ENCODE results near the gene PDLIM1.

The PDLIM1 gene

GRCh38 chr10:95246582-95247051, 44.2 kb downstream of the PDLIM1 start:
- no peak overlapping the region for H3K4me3 ChIP-seq (ENCODE audit: low read depth, low read length)
- no peak for DNase-seq (ENCODE audit: low read depth, low spot score)
- POLR2A ChIA-PET, result no interaction called here
- TF ChIP-seq CTCF (IDR thresholded peaks at IDR 0.05; ENCODE audit: insufficient read depth, low read length, missing control alignments), result peak; percentile 60
- CTCF ChIA-PET, result interaction anchor here (0.8 to 16.9 kb wide), 47 partner anchors 9 to 283 kb away, joined by 3 to 601 read pairs (median 6); no protein-coding TSS in a partner anchor

GRCh38 chr10:95245425-95246055, 45.3 kb downstream of the PDLIM1 start:
- no peak for TF ChIP-seq CTCF (IDR thresholded peaks at IDR 0.05; ENCODE audit: insufficient read depth, low read length, missing control alignments)
- ChIA-PET POLR2A (no interaction called here), CTCF (interaction anchor here (0.9 to 16.9 kb wide), 40 partner anchors 9 to 359 kb away, joined by 3 to 601 read pairs (median 7); no protein-coding TSS in a partner anchor)
- DNase-seq (ENCODE audit: low read depth, low spot score), result no peak
- H3K4me3 ChIP-seq (ENCODE audit: low read depth, low read length), result no peak overlapping the region

- ChIA-PET POLR2A (no interaction called here), CTCF (interaction anchor here (0.9 to 16.9 kb wide), 34 partner anchors 9 to 616 kb away, joined by 3 to 601 read pairs (median 7); partner anchors contain the start of gene PDLIM1)
- no peak for TF ChIP-seq CTCF (IDR thresholded peaks at IDR 0.05; ENCODE audit: insufficient read depth, low read length, missing control alignments)
- no peak overlapping the region for H3K4me3 ChIP-seq (ENCODE audit: low read depth, low read length)
- no peak for DNase-seq (ENCODE audit: low read depth, low spot score)
These were observed 46.7 kb downstream of the PDLIM1 start for GRCh38 chr10:95244152-95244551.

- POLR2A ChIA-PET, result no interaction called here
- TF ChIP-seq CTCF (IDR thresholded peaks at IDR 0.05; ENCODE audit: insufficient read depth, low read length, missing control alignments), result no peak
- CTCF ChIA-PET, result interaction anchor here (0.8 to 16.9 kb wide), 49 partner anchors 8 to 615 kb away, joined by 3 to 601 read pairs (median 6); partner anchors contain the start of gene PDLIM1
- no peak for DNase-seq (ENCODE audit: low read depth, low spot score)
- no peak overlapping the region for H3K4me3 ChIP-seq (ENCODE audit: low read depth, low read length)
These were observed 47.5 kb downstream of the PDLIM1 start for GRCh38 chr10:95243318-95243617.

GRCh38 chr10:95242581-95243317, 48.1 kb downstream of the PDLIM1 start:
- ChIA-PET POLR2A (no interaction called here), CTCF (interaction anchor here (0.8 to 16.9 kb wide), 48 partner anchors 8 to 614 kb away, joined by 3 to 601 read pairs (median 6); no protein-coding TSS in a partner anchor)
- TF ChIP-seq CTCF (IDR thresholded peaks at IDR 0.05; ENCODE audit: insufficient read depth, low read length, missing control alignments), result peak; percentile 67
- no peak overlapping the region for H3K4me3 ChIP-seq (ENCODE audit: low read depth, low read length)
- no peak for DNase-seq (ENCODE audit: low read depth, low spot score)

GRCh38 chr10:95241533-95241932, 49.3 kb downstream of the PDLIM1 start:
- CTCF ChIA-PET, result interaction anchor here (0.9 to 16.9 kb wide), 10 partner anchors 28 to 612 kb away, joined by 3 to 601 read pairs (median 4); no protein-coding TSS in a partner anchor
- DNase-seq (ENCODE audit: low read depth, low spot score), result no peak

More at GRCh38 chr10:95241533-95241932, 49.3 kb downstream of the PDLIM1 start:
- TF ChIP-seq CTCF (IDR thresholded peaks at IDR 0.05; ENCODE audit: insufficient read depth, low read length, missing control alignments), result no peak
- POLR2A ChIA-PET, result no interaction called here
- no peak overlapping the region for H3K4me3 ChIP-seq (ENCODE audit: low read depth, low read length)

Measured in AG04449 (cell line).